H1 (cell line): ENCODE measurements around the gene GPR31. TPM values are rescaled to one million over a fixed set of nuclear protein-coding genes. Genes with fewer than 3 reads are reported as not detected.
A peak's percentile ranks its signal among the peaks of the same experiment; 100 is the strongest.

Source experiments
- GTF2F1 ChIP-seq: IDR thresholded peaks from 2 replicates; pipeline ENCODE4 v1.6.1; 2012; ENCODE audit warnings: low read depth, low read length, improper control_type of control experiment, borderline replicate concordance
- JUND ChIP-seq: IDR thresholded peaks from 2 replicates; pipeline ENCODE4 v1.6.1; 2011; ENCODE audit warnings: mild to moderate bottlenecking, improper control_type of control experiment, low read length
- KDM4A ChIP-seq: IDR thresholded peaks from one replicate; pipeline ENCODE4 v1.7.1; 2012; ENCODE audit warnings: low read depth, mild to moderate bottlenecking, moderate library complexity, low read length, inconsistent platforms; ENCODE audit not compliant: severe bottlenecking
- POLR2AphosphoS5 ChIP-seq: IDR thresholded peaks from 2 replicates; pipeline ENCODE4 v1.6.1; 2011; ENCODE audit warnings: low read depth, low read length
- SP1 ChIP-seq: IDR thresholded peaks from 2 replicates; pipeline ENCODE4 v1.6.1; 2011; ENCODE audit warnings: low read depth, low read length
- TCF12 ChIP-seq: IDR thresholded peaks from 2 replicates; pipeline ENCODE4 v1.6.1; 2011; ENCODE audit warnings: low read depth, mild to moderate bottlenecking, low read length
- TEAD4 ChIP-seq: IDR thresholded peaks from 2 replicates; pipeline ENCODE4 v1.6.1; 2012; ENCODE audit warnings: low read depth, low read length, inconsistent platforms, mixed read lengths
- polyA plus RNA-seq, 7 experiments: library from polyadenylated mRNA; depleted of rRNA in 3 of 7; stranded (reverse) in 5 of 7; unstranded in 2 of 7; fragments of >200 nt in 5 of 7; fragments of 200-250 nt in 2 of 7; gene quantifications; 1 replicate in 5 of 7; 2 replicates in 1 of 7; 4 replicates in 1 of 7; pipeline versions ENCODE4 v1.2.1 to v1.2.3, GENCODE V29; 2011 to 2013; ENCODE audit warnings: missing spikeins in 2 of 7, mixed read lengths in 2 of 7
- total RNA-seq: library from RNA; stranded (reverse); fragmentation: NEBNext Ultra II Directional; extraction: Animal tissue kit (Norgen Biotek cat#: 25700); gene quantifications from 2 replicates; pipeline ENCODE4 v1.2.1, GENCODE V29; 2021
- TF ChIP-seq, protein P1 (sequence below): IDR thresholded peaks from 2 replicates; pipeline ENCODE4 v1.6.1; 2011; ENCODE audit warnings: low read depth, mild to moderate bottlenecking, low read length; ENCODE audit not compliant: insufficient read depth
- TF ChIP-seq, protein P2 (sequence below): IDR thresholded peaks from 2 replicates; pipeline ENCODE4 v1.6.1; 2012; ENCODE audit warnings: inconsistent platforms
- TF ChIP-seq, protein P3 (sequence below): IDR thresholded peaks from 2 replicates; pipeline ENCODE4 v1.6.1; 2011; ENCODE audit warnings: low read length, improper control_type of control experiment

Gene GPR31
- total and polyA plus RNA-seq, 2 of the 8 experiments (the other 6 are each of a cell fraction or from before 2014, with no cell fraction given) = not detected

DNA sequence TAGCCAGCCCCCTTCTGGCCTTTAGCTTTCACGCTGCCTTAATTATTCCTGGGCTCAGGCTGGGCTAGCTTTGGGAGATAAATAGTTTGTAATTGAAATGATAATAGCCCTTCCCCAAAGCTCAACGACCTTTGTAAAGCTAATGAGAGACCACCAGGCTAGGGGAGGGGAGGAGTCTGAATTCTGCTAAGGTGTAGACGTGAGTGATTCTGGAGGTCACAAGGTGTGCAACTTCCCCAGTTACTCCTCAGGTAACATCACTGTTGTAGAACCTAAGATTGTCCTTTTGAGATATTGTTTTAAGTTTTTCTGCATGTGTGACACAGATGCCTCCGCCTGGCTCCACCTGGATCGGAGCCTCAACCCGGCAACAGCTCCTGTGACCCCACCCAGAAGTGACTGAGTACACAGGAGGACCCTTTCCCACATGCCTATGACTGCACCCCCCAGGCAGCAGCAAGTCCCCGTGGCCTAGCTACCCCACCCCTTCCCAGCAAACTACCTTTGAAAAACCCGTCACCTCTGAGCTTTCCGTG, 5.8 kb upstream of the GPR31 start (continued):
- TF ChIP-seq KDM4A (peak; percentile 6), JUND (no peak), SP1 (peak; percentile 66), GTF2F1 (no peak), POLR2AphosphoS5 (peak; percentile 48; the same call in 1 of the 2 replicates), TEAD4 (peak; percentile 15; the same call in 1 of the 2 replicates), TCF12 (no peak)
- TF ChIP-seq, protein P1, sequence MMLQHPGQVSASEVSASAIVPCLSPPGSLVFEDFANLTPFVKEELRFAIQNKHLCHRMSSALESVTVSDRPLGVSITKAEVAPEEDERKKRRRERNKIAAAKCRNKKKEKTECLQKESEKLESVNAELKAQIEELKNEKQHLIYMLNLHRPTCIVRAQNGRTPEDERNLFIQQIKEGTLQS = no peak
- TF ChIP-seq, protein P2, sequence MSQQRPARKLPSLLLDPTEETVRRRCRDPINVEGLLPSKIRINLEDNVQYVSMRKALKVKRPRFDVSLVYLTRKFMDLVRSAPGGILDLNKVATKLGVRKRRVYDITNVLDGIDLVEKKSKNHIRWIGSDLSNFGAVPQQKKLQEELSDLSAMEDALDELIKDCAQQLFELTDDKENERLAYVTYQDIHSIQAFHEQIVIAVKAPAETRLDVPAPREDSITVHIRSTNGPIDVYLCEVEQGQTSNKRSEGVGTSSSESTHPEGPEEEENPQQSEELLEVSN = peak; percentile 42; the same call in 1 of the 2 replicates
- TF ChIP-seq, protein P3, sequence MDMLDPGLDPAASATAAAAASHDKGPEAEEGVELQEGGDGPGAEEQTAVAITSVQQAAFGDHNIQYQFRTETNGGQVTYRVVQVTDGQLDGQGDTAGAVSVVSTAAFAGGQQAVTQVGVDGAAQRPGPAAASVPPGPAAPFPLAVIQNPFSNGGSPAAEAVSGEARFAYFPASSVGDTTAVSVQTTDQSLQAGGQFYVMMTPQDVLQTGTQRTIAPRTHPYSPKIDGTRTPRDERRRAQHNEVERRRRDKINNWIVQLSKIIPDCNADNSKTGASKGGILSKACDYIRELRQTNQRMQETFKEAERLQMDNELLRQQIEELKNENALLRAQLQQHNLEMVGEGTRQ = no peak; the same call in 1 of the 2 replicates
